ENCODE data around the gene CSNK1E. TPM values are rescaled to one million over a fixed set of nuclear protein-coding genes. Genes with fewer than 3 reads are reported as not detected.

The CSNK1E gene
- total RNA-seq, 1 experiment from 2014 or later, result 129 TPM

DNA sequence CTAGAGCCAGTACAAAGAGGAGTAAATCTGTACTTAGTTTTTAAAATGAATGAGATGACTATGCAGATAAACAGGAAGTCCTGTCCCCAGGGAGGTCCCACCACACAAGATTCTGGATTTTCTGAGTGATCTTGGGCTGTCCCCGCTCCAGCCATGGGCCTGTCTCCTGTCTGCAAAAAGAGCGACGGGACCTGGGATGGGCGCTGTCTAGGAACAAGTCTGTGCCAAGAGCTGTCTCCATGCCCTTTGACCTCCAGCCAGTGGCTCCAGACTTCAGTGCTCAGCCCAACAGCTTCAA lies 6.0 kb downstream of the CSNK1E start:
- Mint-ChIP-seq H3K4me3 (ENCODE audit: unreplicated experiment) (no peak overlapping the region), H3K4me1 (ENCODE audit: low read depth, unreplicated experiment) (no peaks in the 10 kb centered on the region), H3K9me3 (ENCODE audit: unreplicated experiment) (no peaks in the 10 kb centered on the region), H3K27ac (ENCODE audit: unreplicated experiment) (no peak overlapping the region), H3K36me3 (ENCODE audit: insufficient read depth, unreplicated experiment) (peaks cover 68% of the 10 kb centered on the region), H3K27me3 (ENCODE audit: insufficient read depth, unreplicated experiment) (no peaks in the 10 kb centered on the region)
- ChIA-PET POLR2A (interaction anchor here (0.6 kb wide), 1 partner anchor 16 kb away, joined by 4 read pairs; no protein-coding TSS in a partner anchor), CTCF (no interaction called here)
- Histone ChIP-seq H3K27me3 (replicated peaks; ENCODE audit: control insufficient read depth, insufficient read depth, low read length) (no peaks in the 10 kb centered on the region), H3K36me3 (ENCODE audit: control insufficient read depth, insufficient read depth, low read length) (peaks cover 2% of the 10 kb centered on the region), H3K4me1 (0 out of 2 replicates have a peak, but pooled peaks cover 6% of the 10 kb centered on the region), H3K4me3 (ENCODE audit: low read depth, low read length) (no peak overlapping the region), H3K9me3 (no peaks in the 10 kb centered on the region)
- TF ChIP-seq, protein P1, sequence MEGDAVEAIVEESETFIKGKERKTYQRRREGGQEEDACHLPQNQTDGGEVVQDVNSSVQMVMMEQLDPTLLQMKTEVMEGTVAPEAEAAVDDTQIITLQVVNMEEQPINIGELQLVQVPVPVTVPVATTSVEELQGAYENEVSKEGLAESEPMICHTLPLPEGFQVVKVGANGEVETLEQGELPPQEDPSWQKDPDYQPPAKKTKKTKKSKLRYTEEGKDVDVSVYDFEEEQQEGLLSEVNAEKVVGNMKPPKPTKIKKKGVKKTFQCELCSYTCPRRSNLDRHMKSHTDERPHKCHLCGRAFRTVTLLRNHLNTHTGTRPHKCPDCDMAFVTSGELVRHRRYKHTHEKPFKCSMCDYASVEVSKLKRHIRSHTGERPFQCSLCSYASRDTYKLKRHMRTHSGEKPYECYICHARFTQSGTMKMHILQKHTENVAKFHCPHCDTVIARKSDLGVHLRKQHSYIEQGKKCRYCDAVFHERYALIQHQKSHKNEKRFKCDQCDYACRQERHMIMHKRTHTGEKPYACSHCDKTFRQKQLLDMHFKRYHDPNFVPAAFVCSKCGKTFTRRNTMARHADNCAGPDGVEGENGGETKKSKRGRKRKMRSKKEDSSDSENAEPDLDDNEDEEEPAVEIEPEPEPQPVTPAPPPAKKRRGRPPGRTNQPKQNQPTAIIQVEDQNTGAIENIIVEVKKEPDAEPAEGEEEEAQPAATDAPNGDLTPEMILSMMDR (IDR thresholded peaks at IDR 0.05; ENCODE audit: insufficient read depth in 1 of 2, low read depth in 1 of 2, low read length in 1 of 2, severe bottlenecking in 1 of 2, unreplicated experiment in 1 of 2), result no peak
- DNase-seq, result no peak
- intact Hi-C loops (cut with micrococcal nuclease; ENCODE audit: unreplicated experiment), result no loop called here
- no TSS peak for BruUV-seq (replicated peaks)

GRCh38 chr22:38310518-38311322 lies 6.5 kb downstream of the CSNK1E start:
- no peaks in the 10 kb centered on the region for H3K9me3 Mint-ChIP-seq (ENCODE audit: unreplicated experiment)
- DNase-seq, result no peak
- no peaks in the 10 kb centered on the region for H3K4me1 Mint-ChIP-seq (ENCODE audit: low read depth, unreplicated experiment)
- intact Hi-C loops (cut with micrococcal nuclease; ENCODE audit: unreplicated experiment), result no loop called here
- H3K27me3 Mint-ChIP-seq (ENCODE audit: insufficient read depth, unreplicated experiment), result no peaks in the 10 kb centered on the region
- no TSS peak for BruUV-seq (replicated peaks)
- H3K36me3 Mint-ChIP-seq (ENCODE audit: insufficient read depth, unreplicated experiment), result peaks cover 66% of the 10 kb centered on the region
- no peaks in the 10 kb centered on the region for H3K27me3 ChIP-seq (replicated peaks; ENCODE audit: control insufficient read depth, insufficient read depth, low read length)
- H3K36me3 ChIP-seq (ENCODE audit: control insufficient read depth, insufficient read depth, low read length), result peaks cover 2% of the 10 kb centered on the region
- ChIA-PET CTCF (no interaction called here), POLR2A (interaction anchor here (0.6 kb wide), 2 partner anchors 17 to 261 kb away, joined by 3 to 4 read pairs; no protein-coding TSS in a partner anchor)
- no peak overlapping the region for H3K4me3 Mint-ChIP-seq (ENCODE audit: unreplicated experiment)
- H3K9me3 ChIP-seq, result no peaks in the 10 kb centered on the region
- 0 out of 2 replicates have a peak, but pooled peaks cover 6% of the 10 kb centered on the region for H3K4me1 ChIP-seq
- H3K27ac Mint-ChIP-seq (ENCODE audit: unreplicated experiment), result no peak overlapping the region
- H3K4me3 ChIP-seq (ENCODE audit: low read depth, low read length), result no peak overlapping the region
- TF ChIP-seq, protein P1 (IDR thresholded peaks at IDR 0.05; ENCODE audit: insufficient read depth in 1 of 2, low read depth in 1 of 2, low read length in 1 of 2, severe bottlenecking in 1 of 2, unreplicated experiment in 1 of 2), result no peak

DNA sequence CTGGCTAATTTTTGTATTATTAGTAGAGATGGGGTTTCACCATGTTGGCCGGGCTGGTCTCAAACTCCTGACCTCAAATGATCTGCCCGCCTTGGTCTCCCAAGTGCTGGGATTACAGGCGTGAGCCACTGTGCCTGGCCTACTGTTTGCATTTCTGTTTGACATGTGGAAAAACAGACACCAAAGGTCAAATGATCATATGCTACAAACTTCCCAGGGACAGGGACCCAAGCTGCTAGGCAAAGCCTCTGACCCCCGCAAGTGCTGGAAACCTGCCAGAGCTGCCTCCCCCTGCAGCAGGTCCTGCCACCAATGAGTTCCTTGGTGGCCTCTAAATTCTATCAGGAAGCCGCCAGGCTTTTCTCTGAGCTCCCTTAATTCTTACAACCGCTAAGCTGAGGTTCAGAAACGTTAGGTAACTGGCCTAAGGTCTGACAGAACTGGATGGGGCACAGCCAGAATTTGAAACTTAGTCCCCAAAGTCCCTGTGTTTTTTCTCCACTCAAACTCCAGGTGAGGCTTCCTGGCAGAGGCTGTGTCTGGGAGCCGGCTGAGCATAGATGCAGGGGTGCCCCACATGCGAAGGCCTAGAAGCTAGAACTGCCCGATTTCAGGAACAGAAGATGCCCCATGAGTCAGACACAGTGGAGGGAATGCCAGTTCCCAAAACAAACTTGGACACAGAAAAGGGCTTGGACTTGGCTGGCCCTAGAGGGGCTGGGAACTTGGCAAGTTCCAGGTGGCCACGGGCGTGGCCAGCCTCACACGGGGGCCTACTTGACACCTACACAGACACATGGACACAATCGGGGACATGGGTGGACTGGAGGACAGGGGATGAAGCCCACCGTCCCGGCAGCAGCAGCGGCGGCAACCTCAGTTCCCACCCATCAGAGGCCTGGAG lies 7.4 kb downstream of the CSNK1E start:
- Histone ChIP-seq H3K9me3 (no peaks in the 10 kb centered on the region), H3K27me3 (replicated peaks; ENCODE audit: control insufficient read depth, insufficient read depth, low read length) (no peaks in the 10 kb centered on the region), H3K4me3 (ENCODE audit: low read depth, low read length) (no peak overlapping the region), H3K36me3 (ENCODE audit: control insufficient read depth, insufficient read depth, low read length) (peaks cover 2% of the 10 kb centered on the region), H3K4me1 (no peaks in the 10 kb centered on the region)
- ChIA-PET POLR2A (interaction anchor here (0.6 kb wide), 1 partner anchor 27 kb away, joined by 3 read pairs; no protein-coding TSS in a partner anchor), CTCF (no interaction called here)
- Mint-ChIP-seq H3K9me3 (ENCODE audit: unreplicated experiment) (no peaks in the 10 kb centered on the region), H3K4me3 (ENCODE audit: unreplicated experiment) (no peak overlapping the region), H3K36me3 (ENCODE audit: insufficient read depth, unreplicated experiment) (peaks cover 65% of the 10 kb centered on the region), H3K4me1 (ENCODE audit: low read depth, unreplicated experiment) (no peaks in the 10 kb centered on the region), H3K27me3 (ENCODE audit: insufficient read depth, unreplicated experiment) (no peaks in the 10 kb centered on the region), H3K27ac (ENCODE audit: unreplicated experiment) (no peak overlapping the region)
- BruUV-seq (replicated peaks), result no TSS peak
- TF ChIP-seq, protein P1 (IDR thresholded peaks at IDR 0.05; ENCODE audit: insufficient read depth in 1 of 2, low read depth in 1 of 2, low read length in 1 of 2, severe bottlenecking in 1 of 2, unreplicated experiment in 1 of 2), result no peak
- DNase-seq, result no peak
- intact Hi-C loops (cut with micrococcal nuclease; ENCODE audit: unreplicated experiment), result no loop called here

Data from Caco-2 (cell line).